ENCODE data around the gene TMEM240.
"Not testable (repeated sequence)": the region's sequence is repeated elsewhere in the genome, so short reads cannot be mapped to it uniquely, and the experiment has no call there.

The TMEM240 gene

GRCh38 chr1:1505801-1506200, 34.6 kb downstream of the TMEM240 start:
- in situ Hi-C loops (cut with HindIII; ENCODE audit: low sequenced_read_pairs), result not testable (repeated sequence)

GRCh38 chr1:1505366-1505798, 35.0 kb downstream of the TMEM240 start:
- in situ Hi-C loops (cut with HindIII; ENCODE audit: low sequenced_read_pairs), result not testable (repeated sequence)

- in situ Hi-C loops (cut with HindIII; ENCODE audit: low sequenced_read_pairs), result not testable (repeated sequence)
Measured at GRCh38 chr1:1504777-1505365, 35.6 kb downstream of the TMEM240 start.

- in situ Hi-C loops (cut with HindIII; ENCODE audit: low sequenced_read_pairs), result loop anchor here (10.0 kb wide), 1 partner anchor 121 kb away; the partner anchor contains the start of gene AURKAIP1
Measured at GRCh38 chr1:1495461-1495975, 44.9 kb downstream of the TMEM240 start.

GRCh38 chr1:1494311-1494710, 46.1 kb downstream of the TMEM240 start:
- in situ Hi-C loops (cut with HindIII; ENCODE audit: low sequenced_read_pairs), result loop anchor here (10.0 kb wide), 1 partner anchor 120 kb away; the partner anchor contains the start of gene AURKAIP1

GRCh38 chr1:1491601-1492000, 48.8 kb downstream of the TMEM240 start:
- in situ Hi-C loops (cut with HindIII; ENCODE audit: low sequenced_read_pairs), result loop anchor here (10.0 kb wide), 1 partner anchor 117 kb away; the partner anchor contains the start of gene AURKAIP1

GRCh38 chr1:1490633-1491230, 49.7 kb downstream of the TMEM240 start:
- in situ Hi-C loops (cut with HindIII; ENCODE audit: low sequenced_read_pairs), result loop anchor here (10.0 kb wide), 1 partner anchor 116 kb away; the partner anchor contains the start of gene AURKAIP1

- in situ Hi-C loops (cut with HindIII; ENCODE audit: low sequenced_read_pairs), result loop anchor here (10.0 kb wide), 1 partner anchor 115 kb away; the partner anchor contains the start of gene AURKAIP1
Measured at GRCh38 chr1:1489861-1490260, 50.6 kb downstream of the TMEM240 start.

GRCh38 chr1:1489231-1489630, 51.2 kb downstream of the TMEM240 start:
- in situ Hi-C loops (cut with HindIII; ENCODE audit: low sequenced_read_pairs), result no loop called here

- in situ Hi-C loops (cut with HindIII; ENCODE audit: low sequenced_read_pairs), result no loop called here
Measured at GRCh38 chr1:1487701-1488100, 52.7 kb downstream of the TMEM240 start.

- in situ Hi-C loops (cut with HindIII; ENCODE audit: low sequenced_read_pairs), result not testable (repeated sequence)
Measured at GRCh38 chr1:1485755-1486317, 54.6 kb downstream of the TMEM240 start.

- in situ Hi-C loops (cut with HindIII; ENCODE audit: low sequenced_read_pairs), result not testable (repeated sequence)
Measured at GRCh38 chr1:1484976-1485750, 55.3 kb downstream of the TMEM240 start.

Measured in endothelial cell of hepatic sinusoid (primary cell).